Ishikawa (cell line): Measurements from ENCODE around the gene RNF220.

Experiments used
- CEBPB ChIP-seq: IDR thresholded peaks from 2 replicates; pipeline ENCODE4 v1.6.1; 2012
- CREB1 ChIP-seq: IDR thresholded peaks from 2 replicates; pipeline ENCODE4 v1.6.1; 2012; ENCODE audit warnings: low read depth
- EGR1 ChIP-seq: IDR thresholded peaks from 2 replicates; pipeline ENCODE4 v1.6.1; 2012
- EP300 ChIP-seq: IDR thresholded peaks from 2 replicates; pipeline ENCODE4 v1.6.1; 2012; ENCODE audit warnings: borderline replicate concordance
- FOXM1 ChIP-seq: IDR thresholded peaks from 2 replicates; pipeline ENCODE4 v1.6.1; 2012; ENCODE audit warnings: low read depth, borderline replicate concordance
- MAX ChIP-seq: IDR thresholded peaks from 2 replicates; pipeline ENCODE4 v1.6.1; 2012
- NFIC ChIP-seq: IDR thresholded peaks from 2 replicates; pipeline ENCODE4 v1.6.1; 2012
- RAD21 ChIP-seq: IDR thresholded peaks from 2 replicates; pipeline ENCODE4 v1.6.1; 2012; ENCODE audit warnings: low read depth
- TAF1 ChIP-seq: IDR thresholded peaks from 2 replicates; pipeline ENCODE4 v1.6.1; 2012; ENCODE audit warnings: low read depth, mild to moderate bottlenecking
- TCF12 ChIP-seq: IDR thresholded peaks from 2 replicates; pipeline ENCODE4 v1.6.1; 2012; ENCODE audit warnings: low read depth
- TEAD4 ChIP-seq: IDR thresholded peaks from 2 replicates; pipeline ENCODE4 v1.6.1; 2012
- USF1 ChIP-seq: IDR thresholded peaks from 2 replicates; pipeline ENCODE4 v1.6.1; 2012
- YY1 ChIP-seq: IDR thresholded peaks from 2 replicates; pipeline ENCODE4 v1.6.1; 2012; ENCODE audit warnings: low read depth
- ZBTB7A ChIP-seq: IDR thresholded peaks from 2 replicates; pipeline ENCODE4 v1.6.1; 2012; ENCODE audit warnings: low read depth
- TF ChIP-seq, protein P1 (sequence below): IDR thresholded peaks from 2 replicates; pipeline ENCODE4 v1.6.1; 2012; ENCODE audit warnings: low read depth, mild to moderate bottlenecking

The RNF220 gene

DNA sequence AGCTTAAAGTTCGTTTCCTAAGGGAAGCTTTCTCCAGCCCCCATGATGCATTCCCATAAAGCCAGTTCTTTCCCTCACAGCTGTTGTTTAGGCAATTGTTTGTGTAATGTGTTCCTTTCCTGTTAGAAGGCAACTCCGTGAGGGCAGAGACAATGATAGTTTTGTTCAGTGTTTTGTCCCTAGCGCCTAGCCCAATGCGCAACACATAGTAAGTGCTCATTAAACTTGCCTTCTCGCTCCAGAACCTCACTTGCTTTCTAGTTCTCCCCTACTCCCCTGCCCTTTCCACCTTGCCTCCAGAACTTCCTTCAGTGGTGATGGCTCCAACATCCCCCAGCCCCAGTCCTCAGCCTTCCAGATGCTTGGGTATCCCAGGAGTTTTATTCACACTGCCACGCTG lies 153.8 kb downstream of the RNF220 start:
- TF ChIP-seq USF1 (no peak), FOXM1 (no peak)

DNA sequence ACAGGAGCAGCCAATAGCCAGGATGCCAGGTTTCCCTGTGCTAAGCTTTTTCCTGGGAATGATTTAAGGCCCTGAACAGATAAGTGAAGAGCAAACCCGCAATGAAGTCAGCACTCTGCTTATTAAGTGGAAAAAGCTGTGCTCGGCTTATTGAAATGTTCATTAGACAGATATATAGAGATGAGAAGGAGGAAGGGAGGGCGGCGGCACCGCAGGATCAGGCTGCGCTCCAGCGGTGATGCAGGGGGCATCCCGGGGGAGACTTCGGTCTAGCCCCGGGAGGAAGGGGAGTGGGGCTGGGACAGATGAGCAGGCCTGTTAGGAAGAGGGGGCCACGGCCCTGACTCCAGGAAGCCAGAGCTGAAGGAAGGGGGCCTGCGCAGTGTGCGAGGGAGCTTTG lies 154.3 kb downstream of the RNF220 start:
- TF ChIP-seq TCF12 (no peak), USF1 (no peak), EP300 (no peak), YY1 (no peak), RAD21 (no peak), FOXM1 (no peak), MAX (no peak), ZBTB7A (no peak), TAF1 (no peak), TEAD4 (no peak), NFIC (no peak)
- TF ChIP-seq, protein P1, sequence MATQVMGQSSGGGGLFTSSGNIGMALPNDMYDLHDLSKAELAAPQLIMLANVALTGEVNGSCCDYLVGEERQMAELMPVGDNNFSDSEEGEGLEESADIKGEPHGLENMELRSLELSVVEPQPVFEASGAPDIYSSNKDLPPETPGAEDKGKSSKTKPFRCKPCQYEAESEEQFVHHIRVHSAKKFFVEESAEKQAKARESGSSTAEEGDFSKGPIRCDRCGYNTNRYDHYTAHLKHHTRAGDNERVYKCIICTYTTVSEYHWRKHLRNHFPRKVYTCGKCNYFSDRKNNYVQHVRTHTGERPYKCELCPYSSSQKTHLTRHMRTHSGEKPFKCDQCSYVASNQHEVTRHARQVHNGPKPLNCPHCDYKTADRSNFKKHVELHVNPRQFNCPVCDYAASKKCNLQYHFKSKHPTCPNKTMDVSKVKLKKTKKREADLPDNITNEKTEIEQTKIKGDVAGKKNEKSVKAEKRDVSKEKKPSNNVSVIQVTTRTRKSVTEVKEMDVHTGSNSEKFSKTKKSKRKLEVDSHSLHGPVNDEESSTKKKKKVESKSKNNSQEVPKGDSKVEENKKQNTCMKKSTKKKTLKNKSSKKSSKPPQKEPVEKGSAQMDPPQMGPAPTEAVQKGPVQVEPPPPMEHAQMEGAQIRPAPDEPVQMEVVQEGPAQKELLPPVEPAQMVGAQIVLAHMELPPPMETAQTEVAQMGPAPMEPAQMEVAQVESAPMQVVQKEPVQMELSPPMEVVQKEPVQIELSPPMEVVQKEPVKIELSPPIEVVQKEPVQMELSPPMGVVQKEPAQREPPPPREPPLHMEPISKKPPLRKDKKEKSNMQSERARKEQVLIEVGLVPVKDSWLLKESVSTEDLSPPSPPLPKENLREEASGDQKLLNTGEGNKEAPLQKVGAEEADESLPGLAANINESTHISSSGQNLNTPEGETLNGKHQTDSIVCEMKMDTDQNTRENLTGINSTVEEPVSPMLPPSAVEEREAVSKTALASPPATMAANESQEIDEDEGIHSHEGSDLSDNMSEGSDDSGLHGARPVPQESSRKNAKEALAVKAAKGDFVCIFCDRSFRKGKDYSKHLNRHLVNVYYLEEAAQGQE = no peak

GRCh38 chr1:44559913-44560312 lies 154.9 kb downstream of the RNF220 start:
- no peak for TF ChIP-seq TCF12
- no peak for TF ChIP-seq NFIC
- TF ChIP-seq RAD21 = no peak
- TF ChIP-seq, protein P1 = no peak
- no peak for TF ChIP-seq CEBPB
- TF ChIP-seq USF1 = no peak
- no peak for TF ChIP-seq TEAD4
- no peak for TF ChIP-seq FOXM1
- TF ChIP-seq CREB1 = no peak
- no peak for TF ChIP-seq ZBTB7A
- no peak for TF ChIP-seq TAF1
- TF ChIP-seq MAX = no peak
- no peak for TF ChIP-seq EGR1
- TF ChIP-seq YY1 = no peak
- no peak for TF ChIP-seq EP300

DNA sequence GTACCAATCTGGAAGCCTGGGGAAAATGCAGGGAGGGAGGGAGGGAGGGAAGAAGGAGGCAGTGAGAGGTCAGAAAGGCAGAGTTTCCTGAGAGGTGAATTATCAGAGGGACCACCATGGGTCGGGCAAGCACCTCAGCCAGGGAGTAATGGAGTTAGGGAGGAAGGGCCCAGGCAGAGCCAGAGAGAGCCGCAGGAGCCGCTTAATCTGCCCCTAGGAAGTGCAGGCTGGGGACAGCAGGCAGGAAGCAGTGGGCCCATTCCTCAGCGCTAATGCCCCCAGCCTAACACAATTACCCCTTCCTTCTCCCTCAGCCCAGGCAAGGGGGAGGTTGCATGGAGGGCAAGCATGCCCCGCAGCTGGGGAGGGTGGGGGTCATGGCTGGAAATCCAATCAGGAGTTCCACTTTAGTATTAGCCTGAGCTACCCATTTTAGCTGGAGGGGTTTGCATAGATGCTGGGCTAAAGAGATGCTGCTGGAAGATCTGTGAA lies 160.2 kb downstream of the RNF220 start:
- no peak for TF ChIP-seq ZBTB7A
- no peak for TF ChIP-seq CREB1
- TF ChIP-seq NFIC = no peak
- no peak for TF ChIP-seq MAX
- no peak for TF ChIP-seq FOXM1
- TF ChIP-seq USF1 = no peak
- TF ChIP-seq TEAD4 = no peak
- no peak for TF ChIP-seq CEBPB
- no peak for TF ChIP-seq YY1
- no peak for TF ChIP-seq TCF12
- no peak for TF ChIP-seq TAF1
- no peak for TF ChIP-seq EP300

DNA sequence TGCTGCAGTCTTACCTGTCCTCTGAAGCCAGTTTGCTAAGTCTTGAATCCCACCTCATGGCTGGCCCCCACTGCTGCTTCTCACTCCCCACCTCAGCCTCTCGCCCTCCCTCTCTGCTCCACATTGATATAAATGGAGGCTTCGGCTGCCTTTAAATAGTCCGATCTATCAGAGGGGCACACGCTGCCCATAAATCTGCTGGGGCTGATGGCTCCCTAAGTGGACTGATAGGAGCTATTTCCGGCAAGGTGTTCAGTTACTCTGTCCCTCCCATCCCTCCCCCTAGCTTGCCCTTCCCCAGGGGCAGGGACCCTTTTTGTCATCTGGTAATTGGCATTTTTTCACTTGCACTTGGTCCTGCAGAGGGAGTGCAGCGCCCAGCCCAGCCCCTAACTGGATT lies 160.8 kb downstream of the RNF220 start:
- no peak for TF ChIP-seq NFIC
- no peak for TF ChIP-seq FOXM1
- TF ChIP-seq TCF12 = no peak
- no peak for TF ChIP-seq CREB1
- TF ChIP-seq TAF1 = no peak
- TF ChIP-seq, protein P1 = no peak
- TF ChIP-seq RAD21 = no peak
- no peak for TF ChIP-seq EGR1
- no peak for TF ChIP-seq ZBTB7A
- no peak for TF ChIP-seq CEBPB
- no peak for TF ChIP-seq TEAD4
- no peak for TF ChIP-seq USF1
- TF ChIP-seq MAX = no peak
- no peak for TF ChIP-seq EP300
- TF ChIP-seq YY1 = no peak
